GM18909 (cell line): ENCODE data around the gene HNF4A.

ENCODE experiments used
- ATAC-seq: cut with Tn5 transposase; IDR thresholded peaks from one replicate; pipeline ENCODE4 v1.9.1; 2021; ENCODE audit warnings: mild to moderate bottlenecking; ENCODE audit not compliant: unreplicated experiment, poor library complexity

HNF4A gene

GRCh38 chr20:44435630-44436335 is 80.3 kb downstream of the HNF4A start:
- ATAC-seq: no peak

GRCh38 chr20:44436393-44436792 is 80.9 kb downstream of the HNF4A start:
- ATAC-seq: no peak

- no peak for ATAC-seq
Measured at GRCh38 chr20:44437497-44437896, 82.0 kb downstream of the HNF4A start.

- ATAC-seq: no peak
Measured at GRCh38 chr20:44438782-44439181, 83.3 kb downstream of the HNF4A start.

GRCh38 chr20:44439318-44439717 is 83.8 kb downstream of the HNF4A start:
- no peak for ATAC-seq

GRCh38 chr20:44442298-44443070 is 87.0 kb downstream of the HNF4A start:
- no peak for ATAC-seq

GRCh38 chr20:44445742-44446710 is 90.5 kb downstream of the HNF4A start:
- no peak for ATAC-seq

- no peak for ATAC-seq
Measured at GRCh38 chr20:44447827-44448419, 92.4 kb downstream of the HNF4A start.

GRCh38 chr20:44448753-44449546 is 93.5 kb downstream of the HNF4A start:
- ATAC-seq: no peak

GRCh38 chr20:44449864-44450263 is 94.4 kb downstream of the HNF4A start:
- ATAC-seq: no peak

- ATAC-seq: no peak
Measured at GRCh38 chr20:44450281-44450889, 94.9 kb downstream of the HNF4A start.

GRCh38 chr20:44450903-44451450 is 95.5 kb downstream of the HNF4A start:
- no peak for ATAC-seq

GRCh38 chr20:44454306-44454963 is 98.9 kb downstream of the HNF4A start:
- no peak for ATAC-seq

GRCh38 chr20:44455126-44455525 is 99.6 kb downstream of the HNF4A start:
- no peak for ATAC-seq

GRCh38 chr20:44456611-44457010 is 101.1 kb downstream of the HNF4A start:
- ATAC-seq: no peak

GRCh38 chr20:44457016-44457415 is 101.5 kb downstream of the HNF4A start:
- no peak for ATAC-seq

- ATAC-seq: no peak
Measured at GRCh38 chr20:44459271-44459670, 103.8 kb downstream of the HNF4A start.

GRCh38 chr20:44460795-44461141 is 105.3 kb downstream of the HNF4A start:
- no peak for ATAC-seq
